ENCODE measurements around the gene DUSP6. TPM values are rescaled to one million over a fixed set of nuclear protein-coding genes. Genes with fewer than 3 reads are reported as not detected.

DUSP6 gene
- total and polyA plus RNA-seq, 2 of the 8 experiments (the other 6 are each of a cell fraction or from before 2014, with no cell fraction given) = 99.3 to 179 TPM

DNA sequence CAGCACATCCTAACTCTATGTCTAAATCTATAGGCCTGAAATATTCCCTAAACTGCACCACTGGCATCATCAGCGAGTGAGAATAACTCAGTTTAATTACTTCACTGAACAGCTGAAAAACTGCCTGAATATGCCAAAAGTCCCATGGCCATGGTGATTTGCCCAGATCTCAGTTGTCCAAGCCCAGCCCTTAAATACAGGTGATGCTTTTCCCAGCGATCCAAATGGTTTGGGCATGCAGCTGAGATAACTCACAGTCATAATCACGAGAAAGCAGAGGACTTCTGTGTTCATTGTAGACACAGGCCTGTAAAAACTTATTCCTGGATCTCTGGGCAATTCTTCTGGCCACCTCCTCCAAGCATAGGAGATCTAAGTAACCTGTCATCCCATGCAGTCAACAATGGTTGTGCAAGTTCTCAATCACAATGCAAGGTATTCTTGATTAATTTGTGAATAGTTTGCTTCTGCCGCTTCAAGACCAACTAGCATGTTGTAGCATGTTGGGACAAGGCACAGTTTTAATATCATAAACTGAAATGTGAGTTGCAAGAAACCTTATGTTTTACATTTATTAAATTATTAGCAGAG lies 40.5 kb downstream of the DUSP6 start:
- no peak overlapping the region for H3K4me2 ChIP-seq (ENCODE audit: insufficient read depth in 1 of 2, low read depth in 2 of 2, low read length in 2 of 2)
- H4K91ac ChIP-seq (replicated peaks; ENCODE audit: insufficient read length, low read length) = no peak overlapping the region
- no peak overlapping the region for H2AK5ac ChIP-seq (ENCODE audit: low read depth, low read length)
- peaks cover 0 to 4% (median 2%) of the 10 kb centered on the region in 4 experiments; a peak in 2 of 7 replicates for H3K4me1 ChIP-seq (replicated peaks in 1 of 4; ENCODE audit: control insufficient read depth in 3 of 4, insufficient read depth in 4 of 4, low read length in 3 of 4)
- no peak overlapping the region; the same call in 1 of the 2 replicates for H4K8ac ChIP-seq (ENCODE audit: extremely low read depth, insufficient read depth, low read length)
- H3K23me2 ChIP-seq (ENCODE audit: low read depth, low read length) = no peaks in the 10 kb centered on the region
- peaks cover 0 to 1% (median 0%) of the 10 kb centered on the region in 4 experiments; a peak in 1 of 7 replicates for H3K27me3 ChIP-seq (replicated peaks in 1 of 4; ENCODE audit: control insufficient read depth in 3 of 4, extremely low read depth in 1 of 4, insufficient read depth in 3 of 4, low read length in 3 of 4)
- no peak overlapping the region for H2BK20ac ChIP-seq (ENCODE audit: low read length)
- ChIA-PET CTCF (ENCODE audit: partially characterized antibody) (no interaction called here), POLR2A (ENCODE audit: partially characterized antibody) (no interaction called here)
- H3K14ac ChIP-seq (ENCODE audit: insufficient read length) = no peak overlapping the region
- no peaks in the 10 kb centered on the region for H3K79me1 ChIP-seq (ENCODE audit: low read depth, low read length)
- H3K9me3 ChIP-seq (ENCODE audit: insufficient read depth in 2 of 2, low read depth in 1 of 2, low read length in 1 of 2) = no peaks in the 10 kb centered on the region
- no peak overlapping the region for H3K4me3 ChIP-seq (ENCODE audit: extremely low read depth in 1 of 4, insufficient read depth in 2 of 4, low read depth in 3 of 4, low read length in 4 of 4)
- no peak overlapping the region for H3K18ac ChIP-seq (ENCODE audit: extremely low read depth, low read length)
- H4K5ac ChIP-seq (ENCODE audit: insufficient read length, low read depth, low read length) = no peak overlapping the region
- H2BK12ac ChIP-seq (ENCODE audit: low read depth, low read length) = no peak overlapping the region
- H4K20me1 ChIP-seq (replicated peaks in 1 of 2; ENCODE audit: control insufficient read depth in 1 of 2, insufficient read depth in 2 of 2, low read length in 2 of 2) = no peaks in the 10 kb centered on the region
- 98% methylated on average over 4 of the region's 4 CpGs; no CpG with 5 or more reads in 1 of the 2 experiments for WGBS, 2 experiments (ENCODE audit: extremely low coverage in 1 of 2, insufficient coverage in 1 of 2, insufficient read length in 1 of 2, insufficient replicate concordance in 2 of 2, low coverage in 1 of 2, low lambda C conversion rate in 2 of 2, missing lambda C conversion rate in 1 of 2)
- H3K4ac ChIP-seq (replicated peaks; ENCODE audit: insufficient read length, low read depth, low read length) = no peak overlapping the region
- H3K9ac ChIP-seq (replicated peaks in 1 of 4; ENCODE audit: extremely low read depth in 1 of 4, low read depth in 3 of 4, low read length in 3 of 4) = no peak overlapping the region
- no peaks in the 10 kb centered on the region for H3K79me2 ChIP-seq (ENCODE audit: control insufficient read depth in 1 of 2, insufficient read depth in 2 of 2, low read length in 2 of 2)
- H2BK5ac ChIP-seq (ENCODE audit: low read depth, low read length) = no peak overlapping the region
- DNase-seq (ENCODE audit: low read depth in 1 of 2, low spot score in 2 of 2) (no peak), FAIRE-seq (no peak)
- no peak overlapping the region for H2AFZ ChIP-seq (ENCODE audit: low read length)
- no peak overlapping the region for H3K56ac ChIP-seq (replicated peaks; ENCODE audit: insufficient read length, low read depth, low read length)
- H2BK120ac ChIP-seq (replicated peaks; ENCODE audit: low read depth, low read length) = no peak overlapping the region
- H3K23ac ChIP-seq (ENCODE audit: insufficient read length) = no peak overlapping the region
- H3K36me3 ChIP-seq (ENCODE audit: control insufficient read depth in 2 of 4, insufficient read depth in 4 of 4, low read length in 3 of 4) = no peaks in the 10 kb centered on the region
- no peak overlapping the region for H2BK15ac ChIP-seq (ENCODE audit: low read length)
- no peak overlapping the region for H3K27ac ChIP-seq (ENCODE audit: low read depth, low read length)
- no peak for TF ChIP-seq SP1 (IDR thresholded peaks at IDR 0.05; ENCODE audit: low read depth, low read length)
- no peak for TF ChIP-seq CBX5 (IDR thresholded peaks at IDR 0.05; ENCODE audit: low read depth, low read length)
- TF ChIP-seq CHD2 (IDR thresholded peaks at IDR 0.05; ENCODE audit: low read length) = no peak
- no peak for TF ChIP-seq FOSL1 (IDR thresholded peaks at IDR 0.05; ENCODE audit: insufficient read depth, low read depth, low read length)
